Endometrium (tissue), 2 donors: ENCODE data around the gene PXDN.
"Not testable (repeated sequence)": the region's sequence is repeated elsewhere in the genome, so short reads cannot be mapped to it uniquely, and the experiment has no call there.

Source experiments
- FAIRE-seq: peaks from 2 replicates; lab custom pipeline; 2012; peaks lifted over from hg19 to GRCh38; lab: Jason Lieb, UNC
- donor health status: control.
- donor health status: control.

Gene PXDN

GRCh38 chr2:1744446-1745170 lies at the start of gene PXDN:
TSS of gene PXDN (minus strand) at chr2:1744515. CDS start at chr2:1744455, 60 bp downstream.
- FAIRE-seq, result no peak

GRCh38 chr2:1793868-1794445 lies 49.6 kb upstream of the PXDN start:
- no peak for FAIRE-seq

DNA sequence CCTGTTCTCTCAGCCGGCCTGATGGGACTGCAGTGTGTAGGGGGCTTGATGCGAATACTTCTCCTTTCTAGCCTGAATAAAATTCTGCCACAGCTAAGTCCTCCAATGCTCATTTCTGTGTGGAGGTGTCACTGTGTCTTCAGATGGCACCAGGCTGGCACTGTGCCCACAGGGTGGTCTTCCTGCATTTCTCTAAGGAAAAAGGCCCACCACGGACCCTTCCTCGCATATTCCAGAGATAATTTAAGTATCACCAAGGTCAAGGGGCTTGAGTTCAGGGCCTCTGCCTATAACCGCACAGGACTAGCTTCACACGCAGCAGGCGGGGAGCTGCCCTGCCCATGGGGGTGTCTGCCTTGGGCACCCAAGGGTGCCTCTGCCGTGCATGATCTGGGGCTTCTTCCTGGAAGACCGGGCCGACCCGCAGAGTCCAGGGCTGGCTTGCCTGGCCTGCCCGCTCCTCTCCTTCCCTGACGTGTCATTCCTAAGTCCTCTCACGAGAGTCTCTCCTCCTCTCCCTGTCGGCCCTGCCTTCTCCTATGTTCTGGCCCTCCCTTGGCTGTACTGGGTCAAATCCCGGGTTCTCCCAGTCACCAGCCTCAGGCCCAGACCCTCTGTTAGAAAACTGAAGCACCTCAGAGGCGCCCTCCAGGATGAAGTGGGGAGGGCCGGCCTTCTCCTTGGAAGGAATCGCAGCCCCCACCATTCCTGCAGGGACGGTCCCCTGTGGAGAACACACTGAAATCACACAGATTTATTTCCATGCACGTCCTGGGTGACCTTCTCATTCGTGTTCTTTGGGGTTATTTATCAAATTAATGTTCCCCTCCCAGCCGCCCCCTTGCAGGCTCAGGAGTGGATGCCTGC lies 48.9 kb upstream of the PXDN start:
- FAIRE-seq, result no peak

DNA sequence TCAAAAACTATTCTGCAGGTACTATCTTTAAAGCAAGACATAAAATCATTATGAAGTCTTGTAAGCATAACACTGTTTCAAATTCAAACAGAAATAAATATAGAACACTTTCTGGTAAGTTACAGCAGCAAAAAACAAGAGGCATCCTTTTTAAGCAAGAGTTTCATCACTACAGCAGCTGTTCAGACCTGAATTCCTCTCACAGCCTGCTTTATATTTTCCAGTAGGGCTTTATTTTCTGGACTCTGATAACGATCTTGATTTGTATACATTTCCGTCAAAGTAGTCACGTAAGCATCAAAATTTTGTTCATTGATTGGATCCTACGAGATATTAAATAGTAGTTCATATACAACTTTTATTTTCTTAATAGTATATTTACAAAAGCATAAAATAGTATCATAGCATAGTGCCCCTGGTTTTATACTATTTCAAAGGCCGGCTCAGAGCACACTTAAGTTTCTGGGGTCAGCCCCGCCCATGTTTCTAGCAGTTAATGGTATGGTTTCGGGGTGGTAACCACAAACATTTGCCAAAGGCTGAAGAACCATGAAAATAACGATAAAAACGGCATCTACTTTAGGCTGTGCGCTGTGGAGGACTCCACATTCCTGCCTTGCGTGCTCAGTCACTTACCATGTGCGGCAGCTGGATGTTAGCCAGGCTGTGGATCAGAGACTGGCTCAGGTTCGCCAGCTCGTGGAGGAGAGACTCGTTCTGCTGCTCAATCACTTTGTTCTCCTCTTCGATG lies 47.5 kb upstream of the PXDN start:
- FAIRE-seq, result no peak

DNA sequence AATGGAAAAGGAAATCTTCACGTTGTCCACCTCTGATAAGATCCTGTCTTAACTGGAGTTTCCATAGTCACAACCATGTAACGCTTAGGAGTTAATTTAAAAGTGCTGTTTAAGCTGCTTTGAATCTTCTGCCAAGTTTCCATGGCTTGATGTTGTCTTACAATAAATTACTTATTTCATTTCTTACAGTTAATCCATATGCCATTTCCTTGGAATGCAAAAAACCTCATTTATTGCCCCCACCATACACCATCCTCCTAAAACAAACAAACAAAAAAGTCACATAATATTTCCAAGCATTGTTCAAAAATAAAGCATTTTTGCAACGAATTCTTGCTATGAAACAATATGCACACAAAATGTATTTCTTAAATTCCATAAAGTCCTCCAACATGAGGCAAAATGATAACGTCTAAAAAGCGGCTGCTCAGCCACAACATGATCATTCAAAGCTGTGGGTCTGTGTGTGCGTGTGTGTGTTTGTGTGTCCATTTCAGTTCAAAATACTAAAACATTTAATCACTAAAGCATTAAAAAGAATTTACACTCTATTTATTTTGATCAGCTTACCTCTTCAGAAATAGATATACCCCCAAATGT lies 46.8 kb upstream of the PXDN start:
- FAIRE-seq, result no peak

DNA sequence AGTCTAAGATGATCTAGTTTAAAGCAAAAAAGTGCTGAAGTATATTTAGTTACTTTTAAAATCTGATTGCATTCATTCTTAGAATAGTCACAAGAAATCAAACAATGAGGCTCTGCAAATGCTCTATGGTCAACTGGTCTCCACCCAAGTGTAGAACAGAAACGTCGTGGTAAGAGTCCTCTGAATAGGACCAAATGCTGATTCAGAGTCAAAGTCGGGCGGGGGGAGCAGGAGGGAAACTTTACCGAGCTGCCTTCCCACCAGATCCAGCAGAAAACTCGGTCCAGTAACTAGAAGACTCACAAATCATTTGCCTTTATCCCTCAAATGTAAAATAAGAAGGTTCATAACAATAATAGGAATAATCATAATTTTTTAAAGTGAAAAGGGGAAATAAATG lies 46.2 kb upstream of the PXDN start:
- no peak for FAIRE-seq

DNA sequence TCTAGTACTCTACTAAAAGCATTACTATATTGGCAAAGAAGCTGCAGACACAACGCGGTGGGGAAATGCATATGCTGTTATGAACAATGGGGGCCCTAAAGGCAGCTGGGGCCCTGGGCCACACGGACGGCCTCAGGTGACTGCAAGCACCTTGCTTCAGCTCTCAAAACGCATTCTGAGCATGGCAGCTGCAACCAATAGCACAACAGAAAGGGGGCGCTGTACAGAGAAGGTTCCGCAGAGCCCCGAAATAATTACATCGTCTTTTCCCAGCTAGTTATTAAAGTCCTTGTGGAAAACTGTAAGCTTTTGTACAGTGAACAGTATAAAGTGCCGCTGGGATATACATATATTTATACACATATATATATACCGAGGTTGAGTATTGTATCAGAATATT lies 45.3 kb upstream of the PXDN start:
- FAIRE-seq, result no peak

DNA sequence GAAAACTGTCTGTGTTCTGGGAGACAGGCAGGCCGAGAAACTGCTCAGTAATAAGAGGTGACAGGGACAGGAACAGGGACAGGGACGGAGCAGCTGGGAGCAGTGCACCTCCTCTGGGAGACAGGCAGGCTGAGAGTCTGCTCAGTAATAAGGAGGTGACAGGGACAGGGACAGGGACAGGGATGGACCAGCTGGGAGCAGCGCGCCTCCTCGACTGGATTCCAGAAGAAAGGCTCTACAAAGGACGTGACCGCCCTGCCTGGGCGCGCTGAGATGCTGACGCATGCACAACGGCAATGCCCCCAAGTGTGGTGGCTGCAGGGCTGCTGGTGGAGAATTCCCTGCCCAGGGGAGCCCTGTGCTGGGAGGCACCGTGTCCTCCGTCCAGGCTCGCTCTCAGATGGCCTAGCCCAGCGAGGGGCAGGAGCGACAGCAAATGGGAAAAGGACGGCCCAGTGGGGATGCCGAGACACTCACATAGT lies 44.2 kb upstream of the PXDN start:
- no peak for FAIRE-seq

GRCh38 chr2:1787755-1788477 lies 43.6 kb upstream of the PXDN start:
- FAIRE-seq, result no peak

DNA sequence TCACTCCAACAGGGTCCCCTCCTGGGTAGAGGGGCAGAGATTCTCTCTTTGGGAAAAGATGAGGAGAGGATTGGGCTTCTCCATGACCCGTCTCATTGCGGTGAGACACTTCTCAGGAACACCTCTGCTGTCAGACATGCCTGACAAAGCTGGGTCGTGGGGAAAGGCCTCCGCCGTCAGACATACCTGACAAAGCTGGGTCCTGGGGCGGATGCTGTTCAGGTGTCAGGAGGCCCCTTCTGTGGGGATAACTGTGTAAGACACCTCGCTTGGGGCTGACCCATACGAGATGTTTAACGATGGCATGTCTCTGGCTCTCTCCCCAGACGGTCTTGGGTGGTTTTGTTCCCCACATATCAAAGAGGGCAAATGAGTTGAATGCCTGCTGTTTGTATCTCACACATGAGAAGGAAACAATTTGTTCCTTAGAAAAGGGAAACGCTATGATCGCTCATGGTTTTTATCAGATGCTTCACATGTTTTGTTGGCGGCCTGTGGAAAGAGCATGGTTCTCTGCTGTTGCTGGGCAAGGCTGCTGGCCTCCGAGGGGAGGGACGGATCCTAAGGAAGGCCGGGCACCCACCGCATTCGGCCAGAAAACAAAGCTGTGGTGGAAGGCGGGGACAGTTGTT lies 40.8 kb upstream of the PXDN start:
- FAIRE-seq, result no peak

- FAIRE-seq, result no peak
These were observed 39.8 kb upstream of the PXDN start for GRCh38 chr2:1784087-1784486.

DNA sequence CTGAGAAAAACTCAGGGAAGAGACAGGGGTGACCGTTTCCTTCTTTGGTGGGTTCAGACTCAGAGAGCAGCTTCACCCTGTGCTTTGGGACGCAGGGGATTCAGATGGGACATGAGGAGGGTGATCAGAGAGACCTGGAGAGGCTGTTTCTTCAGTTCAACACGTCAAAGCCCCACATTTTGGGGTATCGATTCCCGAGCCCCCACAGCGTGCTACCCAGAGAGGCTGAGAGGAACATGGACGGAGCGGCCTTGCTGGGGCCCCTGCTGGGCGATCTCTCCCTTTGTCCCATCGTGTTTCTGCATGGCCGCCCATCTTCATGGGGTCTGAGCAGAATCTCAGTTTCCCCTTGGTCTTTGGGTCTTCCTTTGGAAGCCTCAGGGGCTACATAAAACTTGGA lies 38.2 kb upstream of the PXDN start:
- no peak for FAIRE-seq

DNA sequence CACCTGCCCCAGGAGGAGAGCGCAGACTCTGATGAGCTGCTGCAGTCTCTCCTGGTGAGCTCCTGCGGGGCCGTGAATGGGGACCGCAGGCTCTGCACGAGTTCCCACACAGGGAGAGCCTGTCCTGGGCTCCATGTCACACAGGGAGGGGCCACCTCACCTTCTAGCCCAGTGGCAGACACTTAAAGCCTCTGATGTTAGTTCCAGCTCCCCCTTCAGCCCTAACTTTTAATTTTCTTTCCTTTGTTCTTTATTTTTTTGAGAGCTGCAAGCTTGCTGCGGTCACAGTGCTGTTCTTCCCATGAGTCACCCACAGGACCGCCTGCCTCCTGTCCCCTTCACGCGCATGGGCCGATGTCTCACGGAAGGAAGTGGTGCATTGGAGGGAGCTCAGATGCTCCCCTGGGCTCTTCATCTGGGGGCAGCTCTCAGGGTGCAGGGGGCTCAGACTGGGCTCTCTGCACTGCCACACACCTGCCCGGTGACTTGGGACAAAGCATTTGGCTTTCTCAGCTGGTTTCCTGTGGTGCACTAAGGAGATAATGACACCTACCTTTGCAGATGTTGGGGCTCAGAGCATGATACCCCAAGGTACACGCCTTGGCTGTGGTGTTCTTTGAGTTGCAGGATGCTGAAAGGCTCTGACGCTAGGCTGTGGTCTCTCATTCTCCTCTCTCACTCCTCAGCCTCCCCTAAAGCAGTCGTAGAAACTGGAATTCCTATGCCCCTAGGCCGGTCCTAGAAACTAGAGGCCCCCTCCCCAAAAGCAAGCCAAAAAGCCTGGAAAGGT lies 37.2 kb upstream of the PXDN start:
- no peak for FAIRE-seq

GRCh38 chr2:1780693-1781092 lies 36.4 kb upstream of the PXDN start:
- no peak for FAIRE-seq

DNA sequence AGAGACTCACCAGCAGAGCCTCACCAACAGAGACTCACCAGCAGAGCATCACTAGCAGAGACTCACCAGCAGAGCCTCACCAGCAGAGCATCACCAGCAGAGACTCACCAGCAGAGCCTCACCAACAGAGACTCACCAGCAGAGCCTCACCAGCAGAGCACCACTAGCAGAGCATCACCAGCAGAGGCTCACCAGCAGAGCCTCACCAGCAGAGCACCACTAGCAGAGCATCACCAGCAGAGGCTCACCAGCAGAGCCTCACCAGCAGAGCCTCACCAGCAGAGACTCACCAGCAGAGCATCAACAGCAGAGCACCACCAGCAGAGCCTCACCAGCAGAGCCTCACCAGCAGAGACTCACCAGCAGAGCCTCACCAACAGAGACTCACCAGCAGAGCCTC lies 35.7 kb upstream of the PXDN start:
- FAIRE-seq, result not testable (repeated sequence)

DNA sequence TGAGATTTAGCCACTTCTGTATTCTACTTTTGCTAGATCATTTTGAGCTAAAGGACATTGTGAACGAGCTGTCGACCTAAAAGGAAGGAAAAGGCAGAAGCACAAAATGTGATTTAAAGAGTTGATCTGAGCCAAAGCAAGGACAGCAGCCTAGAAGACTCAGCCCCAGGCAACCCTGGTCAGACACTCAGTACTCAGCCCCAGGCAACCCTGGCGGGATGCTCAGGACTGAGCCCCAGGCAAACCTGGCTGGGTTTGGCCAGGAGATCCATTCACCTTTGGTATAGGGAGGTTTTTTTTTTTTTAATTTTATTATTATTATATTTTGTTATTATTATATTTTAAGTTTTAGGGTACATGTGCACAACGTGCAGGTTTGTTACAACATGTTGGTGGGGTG lies 34.3 kb upstream of the PXDN start:
- FAIRE-seq, result no peak

DNA sequence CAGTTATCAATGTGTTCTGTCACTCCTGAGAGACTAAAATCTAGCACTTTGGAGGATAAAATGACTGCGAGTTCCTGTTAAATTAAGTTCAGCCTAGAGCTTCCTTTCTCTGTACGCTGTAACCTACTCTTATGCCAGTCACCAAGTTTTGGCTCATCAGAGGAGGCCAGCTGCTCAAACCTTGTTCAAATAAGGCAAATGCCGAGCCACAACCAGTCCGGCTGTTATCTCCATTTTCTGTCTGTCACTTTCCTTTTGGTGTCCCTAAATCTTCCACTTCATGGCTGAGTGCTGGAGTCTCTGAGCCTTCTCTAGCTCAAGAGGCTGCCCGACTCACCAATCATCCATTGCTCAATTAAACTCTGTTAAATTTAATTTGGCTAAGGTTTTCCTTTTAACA lies 33.5 kb upstream of the PXDN start:
- FAIRE-seq, result no peak

DNA sequence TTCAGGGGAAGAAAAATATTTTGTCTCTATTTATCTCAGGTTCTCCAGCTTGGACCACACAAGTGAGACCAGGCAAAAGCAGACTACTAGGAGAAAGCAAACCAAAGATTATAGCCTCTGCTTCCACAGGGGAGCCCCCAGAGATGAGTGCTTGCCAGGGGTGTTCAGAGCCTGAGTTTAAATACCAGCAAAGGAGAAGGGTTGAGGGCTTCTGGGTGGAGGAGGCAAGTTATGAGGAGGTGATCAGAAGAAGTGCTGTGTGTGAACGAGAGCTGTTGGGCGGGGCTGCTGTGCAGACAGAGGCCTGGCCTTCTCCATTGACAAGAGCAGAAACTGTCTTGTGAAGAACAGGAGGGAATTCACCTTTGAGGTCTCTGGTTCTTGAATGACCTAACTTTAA lies 32.8 kb upstream of the PXDN start:
- no peak for FAIRE-seq

DNA sequence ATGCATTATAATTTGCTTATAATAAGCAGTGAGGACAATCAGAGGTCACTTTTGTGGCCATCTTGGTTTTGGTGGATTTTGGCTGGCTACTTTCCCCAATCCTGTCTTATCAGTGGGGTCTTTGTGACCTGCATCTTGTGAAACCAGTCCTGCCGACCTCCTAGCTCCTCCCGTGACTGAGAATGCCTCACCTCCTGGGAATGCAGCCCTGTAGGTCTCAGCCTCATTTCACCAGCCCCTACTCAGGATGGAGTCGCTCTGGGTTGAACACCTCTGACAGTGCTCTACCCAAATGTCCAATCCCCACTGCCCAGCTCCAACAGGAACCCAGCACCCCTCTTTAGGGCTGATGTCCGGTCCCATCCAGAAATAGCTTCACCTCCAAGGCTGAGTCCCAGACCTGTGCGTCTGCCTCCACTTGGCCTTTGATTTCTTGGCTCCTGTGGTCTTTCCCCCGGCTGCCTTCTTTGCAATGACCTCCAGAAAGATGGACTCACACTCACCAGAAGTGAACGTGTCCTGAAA lies 31.3 kb upstream of the PXDN start:
- no peak for FAIRE-seq

- FAIRE-seq, result no peak
These were observed 30.6 kb upstream of the PXDN start for GRCh38 chr2:1774929-1775328.
